GM18526 (cell line): ENCODE data around the gene RIPK4.

ENCODE experiments used
- POLR2A ChIP-seq: IDR thresholded peaks from 3 replicates; pipeline ENCODE4 v1.6.1; 2011; ENCODE audit not compliant: insufficient read length; ENCODE audit errors: extremely low read depth

RIPK4 gene

DNA sequence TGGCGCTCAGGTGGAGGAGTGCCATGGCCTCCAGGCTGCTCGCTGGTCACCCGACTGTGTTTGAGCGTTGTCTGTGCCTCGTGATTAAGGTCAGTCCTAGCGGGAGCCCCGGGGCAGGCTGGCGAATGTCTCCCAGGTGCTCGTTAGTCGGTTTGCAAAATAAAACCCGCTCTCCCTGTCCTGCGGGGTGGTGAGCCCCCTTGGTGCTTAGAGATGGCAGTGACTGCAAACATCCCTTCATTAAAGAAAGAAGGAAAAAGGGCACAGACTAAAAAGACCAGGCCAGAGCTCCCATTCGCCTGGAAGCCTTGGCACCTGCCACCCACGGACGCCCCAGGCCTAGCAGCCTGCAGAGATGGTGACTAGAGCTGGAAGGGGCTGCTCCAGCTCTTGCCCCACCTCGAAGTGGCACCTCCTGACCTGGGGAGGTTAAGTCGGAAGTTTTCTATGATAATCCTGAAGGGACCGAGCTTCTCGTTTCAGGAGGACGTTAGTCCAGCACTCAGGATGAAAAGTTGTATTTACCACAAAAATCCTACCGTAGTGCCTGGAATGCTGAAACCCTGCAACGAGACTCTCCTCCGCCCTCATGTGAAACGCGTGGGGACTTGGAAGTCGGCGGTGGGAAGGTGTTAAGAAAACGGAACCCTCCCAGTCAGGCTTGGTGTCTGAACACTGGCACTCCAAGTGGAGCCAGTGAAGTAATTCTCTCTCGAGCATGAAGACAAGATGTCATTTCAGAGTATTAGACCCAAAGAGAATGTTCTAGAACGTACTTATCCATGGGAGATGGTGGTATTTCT lies 24.6 kb downstream of the RIPK4 start:
- no peak for TF ChIP-seq POLR2A

DNA sequence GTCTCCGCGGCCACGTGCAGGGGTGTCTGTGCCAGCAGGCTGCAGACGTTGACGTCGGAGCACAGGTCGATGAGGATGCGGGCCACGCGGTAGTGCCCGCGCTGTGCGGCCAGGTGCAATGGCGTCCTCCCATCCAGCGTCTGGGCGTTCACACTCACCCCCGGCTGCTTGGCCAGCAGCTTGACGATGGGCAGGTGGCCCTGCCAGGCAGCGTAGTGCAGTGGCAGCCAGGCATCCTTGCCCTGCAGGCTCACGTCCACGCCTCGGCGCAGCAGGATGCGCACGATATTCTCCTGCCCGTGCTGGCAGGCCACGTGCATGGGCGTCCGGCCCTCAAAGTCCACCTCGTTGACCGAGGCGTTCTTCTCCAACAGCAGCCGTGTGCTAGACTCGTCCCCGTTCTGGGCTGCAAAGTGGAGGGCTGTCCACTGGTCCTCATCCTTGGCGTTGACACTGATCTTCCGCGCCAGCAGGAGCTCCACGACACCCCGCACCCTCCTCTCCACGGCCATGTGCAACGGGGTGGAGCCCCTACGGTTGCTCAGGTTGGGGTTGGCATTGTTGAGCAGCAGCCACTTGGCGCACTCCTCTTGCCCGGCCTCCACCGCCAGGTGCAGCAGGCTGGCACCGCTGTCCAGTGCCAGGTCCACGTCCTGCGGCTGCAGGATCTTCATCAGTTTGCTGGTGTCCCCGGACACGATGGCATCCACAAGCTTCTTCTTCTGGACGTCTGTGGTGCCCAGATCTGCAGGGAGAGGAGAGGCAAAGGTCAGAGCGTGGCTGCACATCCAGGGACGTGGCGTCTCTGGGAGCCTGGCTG lies 25.4 kb downstream of the RIPK4 start:
- TF ChIP-seq POLR2A, result no peak

DNA sequence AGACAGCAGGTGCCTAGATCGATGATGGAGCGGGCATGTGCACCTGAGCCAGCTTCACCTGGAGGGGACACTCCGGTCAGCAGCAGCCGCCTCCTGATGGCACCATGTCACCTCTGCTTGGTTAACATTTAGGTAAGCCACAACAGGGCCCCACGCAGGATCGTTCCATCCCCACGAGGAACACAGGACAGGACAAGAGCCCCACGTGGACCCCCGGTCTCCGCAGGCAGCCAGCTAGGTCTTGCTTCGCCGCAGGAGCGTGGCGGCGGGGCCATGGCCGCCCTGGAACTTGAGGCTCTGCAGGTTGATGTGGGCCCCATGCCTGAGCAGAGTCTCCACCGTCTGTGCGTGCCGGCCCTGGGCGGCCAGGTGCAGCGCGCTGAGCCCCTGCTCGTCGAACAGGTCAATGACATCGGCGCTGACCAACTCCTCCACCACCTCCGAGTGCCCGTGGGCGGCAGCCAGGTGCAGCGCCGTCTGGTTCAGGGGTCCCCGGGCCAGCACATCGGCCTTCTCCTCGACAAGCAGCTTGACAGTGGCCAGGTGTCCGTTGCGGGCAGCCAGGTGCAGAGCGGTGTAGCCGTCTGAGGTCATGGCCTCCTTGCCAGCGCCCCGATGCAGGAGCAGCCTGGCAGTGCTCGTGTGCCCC lies 26.1 kb downstream of the RIPK4 start:
- TF ChIP-seq POLR2A, result no peak

DNA sequence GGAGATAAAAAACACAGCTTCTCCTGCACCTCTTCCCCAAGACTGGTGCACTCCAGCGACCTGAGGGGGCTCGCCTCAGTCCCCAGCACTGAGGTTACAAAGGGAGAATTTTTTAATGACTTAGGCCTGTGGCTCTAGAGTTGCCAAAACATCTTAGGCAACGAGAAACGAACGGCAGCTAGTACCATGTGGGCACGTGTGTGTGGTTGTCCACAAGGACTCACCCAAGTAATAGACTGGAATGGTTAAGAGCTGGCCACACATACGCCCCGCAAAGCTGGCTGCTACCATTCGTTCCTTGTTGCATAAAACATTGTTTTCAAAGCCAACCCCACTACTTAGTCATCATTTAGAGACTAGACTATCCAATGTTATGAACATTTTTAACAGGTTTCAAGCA lies 26.9 kb downstream of the RIPK4 start:
- no peak for TF ChIP-seq POLR2A

DNA sequence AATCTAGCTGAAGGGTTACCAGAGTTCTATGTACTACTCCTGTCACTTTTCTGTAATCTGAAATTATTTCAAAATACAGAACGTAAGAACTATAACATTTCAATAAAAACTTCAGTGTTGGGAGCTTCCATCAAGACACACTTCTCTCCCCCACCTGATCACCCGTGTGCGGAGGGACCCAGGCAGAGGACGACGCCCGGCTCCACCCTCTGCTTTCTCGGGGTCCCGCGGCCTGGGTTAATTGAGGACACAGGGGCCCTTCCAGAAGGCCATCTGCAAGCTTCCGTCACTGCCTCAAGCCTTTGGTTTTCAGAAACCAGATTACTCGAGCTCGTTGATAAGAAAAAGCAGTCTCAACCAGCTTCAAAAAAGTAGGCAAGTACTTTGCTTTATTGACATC lies 27.8 kb downstream of the RIPK4 start:
- no peak for TF ChIP-seq POLR2A

DNA sequence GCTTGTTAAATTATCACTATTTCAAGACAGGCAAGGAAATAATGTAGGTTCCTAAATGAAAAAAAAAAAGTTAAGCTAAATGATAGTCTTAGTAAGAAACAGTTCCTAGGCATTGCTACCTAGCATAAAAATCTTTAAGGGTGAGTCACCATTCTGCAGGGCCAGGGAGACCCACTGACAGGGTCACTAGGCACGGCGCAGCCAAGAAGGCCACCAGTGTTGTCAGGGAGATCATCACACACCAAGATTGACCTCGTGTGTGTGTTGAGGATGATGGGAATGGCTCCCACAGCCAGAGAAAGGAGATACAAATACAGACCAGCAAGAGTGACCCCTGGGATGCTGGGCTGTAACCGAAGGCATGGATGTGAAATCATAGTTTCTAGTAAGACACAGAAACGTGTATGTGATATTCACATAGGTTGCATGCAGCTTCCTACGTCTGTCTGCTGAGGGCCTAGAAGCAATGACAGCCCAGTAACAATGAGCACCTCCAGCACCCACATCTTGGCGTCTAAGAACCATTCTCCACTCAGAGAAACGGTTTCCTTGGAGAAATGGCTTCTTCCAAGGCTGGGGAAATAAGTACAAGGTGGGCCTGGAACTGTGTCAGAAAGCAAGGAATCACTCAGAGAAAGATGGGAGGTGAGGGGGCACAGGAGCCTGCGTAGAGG lies 29.1 kb downstream of the RIPK4 start:
- no peak for TF ChIP-seq POLR2A

DNA sequence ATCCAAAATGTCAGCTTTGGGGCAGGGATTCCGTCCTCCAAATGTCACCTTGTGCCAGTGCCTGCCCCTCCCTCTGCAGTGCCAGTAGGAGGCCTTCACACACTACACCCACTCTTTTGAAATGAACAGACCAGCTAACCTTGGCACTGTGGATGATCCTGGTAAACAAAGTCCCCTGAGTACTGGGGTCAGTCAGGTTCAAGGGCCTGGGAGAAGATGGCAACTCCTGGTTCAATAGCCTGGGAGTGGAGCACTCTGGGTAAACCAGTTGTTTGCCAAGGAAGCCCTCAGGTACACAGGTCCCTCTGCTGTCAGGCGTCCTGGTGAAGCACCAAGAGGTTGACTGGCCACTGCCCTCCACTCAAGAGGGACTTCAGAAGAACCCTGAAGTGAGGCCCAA lies 30.4 kb downstream of the RIPK4 start:
- TF ChIP-seq POLR2A, result no peak

DNA sequence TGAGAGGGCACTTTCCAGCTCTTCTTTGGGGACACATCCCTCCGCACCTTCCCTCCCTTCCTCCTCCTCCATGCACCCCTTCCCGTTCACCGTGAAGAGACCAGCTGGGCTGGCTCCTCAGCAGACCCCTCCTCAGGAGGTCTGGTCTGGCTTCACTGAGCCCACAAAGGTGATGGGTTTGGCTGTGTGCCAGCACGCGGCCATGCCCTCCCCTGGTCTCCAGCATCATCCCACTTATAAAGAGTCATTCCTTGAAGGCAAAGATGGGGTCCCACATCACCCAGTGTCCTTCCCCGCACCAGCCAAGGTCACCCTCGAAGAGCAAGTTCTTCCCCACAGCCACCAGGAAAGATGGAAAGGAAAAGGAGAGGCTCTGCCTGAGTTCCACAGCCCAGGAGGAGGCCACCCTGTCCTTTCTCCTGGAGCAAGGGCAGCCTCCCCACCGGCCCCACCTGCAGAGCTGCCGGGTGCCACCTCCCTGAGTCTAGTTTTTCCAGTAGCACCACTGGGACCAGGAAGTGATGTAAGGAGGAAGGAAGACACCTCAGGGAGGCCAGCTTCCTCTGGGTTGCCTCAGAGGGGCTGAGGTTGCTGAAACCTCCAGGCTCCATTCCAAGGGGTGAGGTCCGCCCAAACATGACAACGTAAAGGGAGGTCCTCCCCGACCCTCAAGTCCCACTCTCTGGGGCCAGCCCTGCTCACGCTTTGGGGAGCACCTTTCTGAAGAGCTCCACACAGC lies 32.7 kb downstream of the RIPK4 start:
- TF ChIP-seq POLR2A, result no peak

DNA sequence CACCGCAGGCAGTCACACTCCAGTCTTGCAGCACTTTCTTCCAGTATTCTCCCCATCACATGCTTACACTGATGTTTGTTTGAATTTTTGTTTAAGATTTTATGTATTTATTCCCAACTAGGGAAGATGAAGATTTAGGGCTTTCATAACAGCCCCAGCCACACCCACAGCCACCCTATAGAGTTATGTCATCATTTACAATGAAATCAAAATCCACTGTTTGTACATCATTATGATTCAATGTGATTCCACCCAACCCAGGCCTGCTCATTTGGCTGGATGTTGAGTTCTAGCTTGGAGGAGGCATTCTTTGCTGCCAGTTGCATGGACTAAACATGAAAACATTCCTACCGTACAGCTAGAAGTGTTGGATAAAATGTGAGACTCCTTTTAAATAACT lies 35.8 kb downstream of the RIPK4 start:
- no peak for TF ChIP-seq POLR2A

DNA sequence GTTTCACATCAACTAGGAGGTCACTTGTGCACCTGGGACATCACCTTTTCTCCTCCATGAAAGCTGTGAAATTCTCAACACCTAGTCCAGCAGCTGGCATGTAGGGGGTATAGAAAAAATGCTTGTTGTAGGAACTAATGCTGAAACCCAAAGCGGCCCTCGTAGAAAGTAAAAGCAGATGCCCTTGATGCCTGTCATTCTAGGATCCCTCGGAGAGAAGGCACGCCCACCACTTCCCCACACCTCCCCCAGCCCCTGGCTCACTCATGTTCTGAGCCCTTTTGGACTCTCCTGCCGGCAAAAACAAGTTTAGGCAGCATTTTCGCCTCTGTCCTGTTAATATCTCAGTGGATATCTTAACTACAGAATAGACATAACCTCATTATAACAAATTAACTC lies 36.5 kb downstream of the RIPK4 start:
- no peak for TF ChIP-seq POLR2A

DNA sequence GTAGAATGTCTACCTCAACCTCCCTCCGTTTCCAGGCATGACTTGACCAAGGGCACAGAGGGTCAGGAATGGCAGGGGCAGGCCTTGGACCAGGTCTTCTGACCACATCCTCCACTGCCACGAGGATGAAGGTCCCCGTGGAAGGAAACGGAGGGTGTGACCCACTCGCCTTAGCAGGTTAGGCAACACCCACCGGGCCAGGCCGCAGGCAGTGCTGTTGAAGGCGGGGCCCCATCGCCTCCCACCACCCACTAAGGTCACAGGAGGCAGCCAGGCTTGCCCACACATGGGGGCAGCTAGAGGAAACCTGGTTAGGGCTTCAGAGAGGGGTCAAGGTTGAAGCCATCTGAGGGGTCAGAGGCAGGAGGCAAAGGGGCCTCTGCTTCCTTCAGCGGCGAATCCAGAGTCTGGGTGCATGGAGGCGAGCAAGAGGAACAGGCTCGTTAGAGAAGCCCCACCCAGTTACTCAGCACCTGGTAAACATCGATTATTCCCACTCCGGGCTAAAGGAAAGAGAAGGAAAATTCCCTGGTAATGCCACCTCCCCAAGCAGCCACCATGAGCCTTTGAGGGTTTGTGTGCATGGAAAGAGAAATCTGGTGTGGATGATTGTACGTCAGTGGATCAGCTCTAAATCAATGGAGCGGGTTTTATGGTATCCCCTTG lies 37.0 kb downstream of the RIPK4 start:
- TF ChIP-seq POLR2A, result no peak

DNA sequence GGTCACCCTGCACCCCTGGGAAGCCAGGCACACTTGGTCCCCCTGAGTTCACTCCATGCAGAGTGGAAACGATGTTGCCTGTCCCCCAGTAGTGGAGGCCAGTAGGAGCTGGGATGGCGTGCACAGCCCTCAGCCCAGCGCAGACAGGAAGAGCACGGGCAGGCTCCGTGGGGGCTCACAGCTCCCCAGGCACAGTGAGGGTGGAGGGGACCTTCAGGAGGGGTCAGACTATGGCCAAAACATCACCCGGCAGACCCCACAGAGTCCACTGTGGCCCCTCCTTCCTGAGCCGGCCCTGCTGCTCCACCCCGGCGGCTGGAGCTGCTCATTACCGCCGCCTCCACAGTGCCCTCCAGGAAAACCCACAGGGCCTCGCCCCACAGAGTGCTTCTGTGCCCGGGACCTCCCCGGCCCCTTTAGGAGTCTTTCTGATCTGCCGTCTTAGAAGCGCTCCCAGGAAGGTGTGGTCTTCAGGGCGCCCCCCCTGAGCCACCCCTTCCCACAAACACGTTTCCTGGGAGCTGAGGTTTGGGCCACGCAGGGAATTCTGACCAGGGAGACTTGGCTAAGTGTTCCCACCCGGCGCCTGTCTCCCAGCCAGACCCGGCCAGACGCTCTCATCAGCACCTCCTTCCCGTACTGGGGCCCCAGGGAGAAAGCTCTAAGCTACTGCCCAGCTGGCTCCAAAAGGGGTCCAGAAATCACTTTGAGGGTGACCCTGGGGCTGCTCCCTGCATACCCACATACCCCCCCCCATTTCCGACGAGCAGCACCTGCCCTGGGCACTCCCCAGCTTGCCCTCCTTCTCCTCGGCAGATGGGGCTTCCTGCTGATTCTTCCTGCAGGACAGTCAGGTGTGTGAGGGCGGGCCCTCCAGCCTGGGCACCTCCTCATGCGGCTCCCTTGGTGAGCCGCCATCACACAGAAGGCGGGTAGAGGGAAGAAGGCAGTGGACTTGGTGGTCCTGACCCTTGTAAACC lies 38.8 kb downstream of the RIPK4 start:
- no peak for TF ChIP-seq POLR2A
